ENCODE measurements around the gene BID.
"Not testable (repeated sequence)": the region's sequence is repeated elsewhere in the genome, so short reads cannot be mapped to it uniquely, and the experiment has no call there.

BID gene

DNA sequence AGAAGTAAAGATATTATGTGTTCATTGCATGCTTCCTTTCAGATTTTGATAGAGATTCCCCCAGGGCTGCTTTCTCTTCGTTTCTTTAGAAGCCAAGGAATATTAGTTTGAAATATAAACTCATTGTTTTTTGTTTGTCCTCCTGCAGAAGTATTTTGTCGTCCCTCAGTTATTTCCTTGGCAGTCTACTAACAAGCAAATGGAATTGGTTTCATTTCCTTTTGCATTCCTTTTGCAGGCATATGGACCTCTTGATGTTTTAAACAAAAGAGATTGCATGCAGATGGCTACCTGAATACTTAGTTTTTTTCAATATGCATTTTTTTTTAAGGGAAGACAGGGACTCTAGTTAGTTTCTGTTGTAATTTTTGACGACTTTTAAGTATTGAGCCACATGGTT is 73.5 kb downstream of the BID start:
- H3K27me3 ChIP-seq (ENCODE audit: control insufficient read depth, low read length), result no peaks in the 10 kb centered on the region
- H3K36me3 ChIP-seq (ENCODE audit: control insufficient read depth, low read length), result peaks cover 34% of the 10 kb centered on the region
- no peaks in the 10 kb centered on the region for H3K9me2 ChIP-seq (replicated peaks; ENCODE audit: control insufficient read depth, low read length)
- H3K27ac ChIP-seq (ENCODE audit: low read depth, low read length), result no peak overlapping the region
- TF ChIP-seq, protein P1, sequence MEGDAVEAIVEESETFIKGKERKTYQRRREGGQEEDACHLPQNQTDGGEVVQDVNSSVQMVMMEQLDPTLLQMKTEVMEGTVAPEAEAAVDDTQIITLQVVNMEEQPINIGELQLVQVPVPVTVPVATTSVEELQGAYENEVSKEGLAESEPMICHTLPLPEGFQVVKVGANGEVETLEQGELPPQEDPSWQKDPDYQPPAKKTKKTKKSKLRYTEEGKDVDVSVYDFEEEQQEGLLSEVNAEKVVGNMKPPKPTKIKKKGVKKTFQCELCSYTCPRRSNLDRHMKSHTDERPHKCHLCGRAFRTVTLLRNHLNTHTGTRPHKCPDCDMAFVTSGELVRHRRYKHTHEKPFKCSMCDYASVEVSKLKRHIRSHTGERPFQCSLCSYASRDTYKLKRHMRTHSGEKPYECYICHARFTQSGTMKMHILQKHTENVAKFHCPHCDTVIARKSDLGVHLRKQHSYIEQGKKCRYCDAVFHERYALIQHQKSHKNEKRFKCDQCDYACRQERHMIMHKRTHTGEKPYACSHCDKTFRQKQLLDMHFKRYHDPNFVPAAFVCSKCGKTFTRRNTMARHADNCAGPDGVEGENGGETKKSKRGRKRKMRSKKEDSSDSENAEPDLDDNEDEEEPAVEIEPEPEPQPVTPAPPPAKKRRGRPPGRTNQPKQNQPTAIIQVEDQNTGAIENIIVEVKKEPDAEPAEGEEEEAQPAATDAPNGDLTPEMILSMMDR (IDR thresholded peaks at IDR 0.05; ENCODE audit: low read depth, low read length, poor library complexity, severe bottlenecking), result no peak
- no peak for TF ChIP-seq EZH2phosphoT487 (IDR thresholded peaks at IDR 0.05; ENCODE audit: borderline replicate concordance, low read length)
- no peaks in the 10 kb centered on the region for H4K20me1 ChIP-seq (ENCODE audit: control insufficient read depth, insufficient read depth, low read depth, low read length)
- no peak overlapping the region for H3K4me2 ChIP-seq (ENCODE audit: low read length)
- no peaks in the 10 kb centered on the region for H3K79me2 ChIP-seq (ENCODE audit: control insufficient read depth, low read length)
- H3F3A ChIP-seq (ENCODE audit: control insufficient read depth, insufficient read depth), result no peaks in the 10 kb centered on the region; the same call in 1 of the 2 replicates
- no peaks in the 10 kb centered on the region for H3K9me3 ChIP-seq (ENCODE audit: control insufficient read depth, insufficient read depth, low read length)
- no peaks in the 10 kb centered on the region for H3K4me1 ChIP-seq (ENCODE audit: control insufficient read depth, low read length)
- H3K4me3 ChIP-seq (ENCODE audit: low read length), result no peak overlapping the region

DNA sequence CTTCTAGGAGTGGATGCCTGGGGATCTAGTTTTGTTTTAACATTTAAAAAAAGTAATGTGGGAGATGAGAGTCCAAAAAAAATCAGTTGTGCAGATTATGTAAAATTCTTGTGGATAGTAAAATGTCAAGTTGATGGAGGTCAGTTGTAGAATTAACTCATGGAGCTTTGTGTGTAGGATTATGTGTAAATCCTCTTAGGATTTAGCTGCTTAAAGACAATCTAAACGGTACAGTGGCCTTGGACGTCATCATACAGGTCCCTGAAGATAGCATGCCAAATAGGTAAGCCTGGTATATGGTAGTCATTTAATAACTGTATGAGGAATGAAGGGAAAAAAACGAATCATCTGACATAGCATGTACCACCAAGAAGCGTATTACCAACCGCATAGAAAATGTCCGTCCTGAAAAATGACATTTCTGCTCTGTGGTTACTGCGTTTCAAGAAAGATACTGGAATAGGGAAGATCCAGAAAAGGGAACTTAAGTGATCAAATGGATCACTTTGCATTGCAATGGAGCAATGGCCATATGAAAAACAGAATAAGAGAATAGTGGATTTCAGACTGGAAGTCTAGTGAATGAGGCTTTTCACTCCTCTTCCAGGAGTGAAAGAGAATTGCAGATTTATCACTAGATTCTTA is 74.5 kb downstream of the BID start:
- Histone ChIP-seq H3K9me3 (ENCODE audit: control insufficient read depth, insufficient read depth, low read length) (no peaks in the 10 kb centered on the region), H3K4me2 (ENCODE audit: low read length) (no peak overlapping the region), H3K36me3 (ENCODE audit: control insufficient read depth, low read length) (peaks cover 35% of the 10 kb centered on the region), H3F3A (ENCODE audit: control insufficient read depth, insufficient read depth) (no peaks in the 10 kb centered on the region; the same call in 1 of the 2 replicates), H3K9me2 (replicated peaks; ENCODE audit: control insufficient read depth, low read length) (no peaks in the 10 kb centered on the region), H3K4me3 (ENCODE audit: low read length) (no peak overlapping the region), H3K4me1 (ENCODE audit: control insufficient read depth, low read length) (no peaks in the 10 kb centered on the region), H4K20me1 (ENCODE audit: control insufficient read depth, insufficient read depth, low read depth, low read length) (no peaks in the 10 kb centered on the region), H3K79me2 (ENCODE audit: control insufficient read depth, low read length) (no peaks in the 10 kb centered on the region), H3K27me3 (ENCODE audit: control insufficient read depth, low read length) (no peaks in the 10 kb centered on the region), H3K27ac (ENCODE audit: low read depth, low read length) (no peak overlapping the region)
- TF ChIP-seq, protein P1 (IDR thresholded peaks at IDR 0.05; ENCODE audit: low read depth, low read length, poor library complexity, severe bottlenecking), result no peak
- no peak for TF ChIP-seq EZH2phosphoT487 (IDR thresholded peaks at IDR 0.05; ENCODE audit: borderline replicate concordance, low read length)

DNA sequence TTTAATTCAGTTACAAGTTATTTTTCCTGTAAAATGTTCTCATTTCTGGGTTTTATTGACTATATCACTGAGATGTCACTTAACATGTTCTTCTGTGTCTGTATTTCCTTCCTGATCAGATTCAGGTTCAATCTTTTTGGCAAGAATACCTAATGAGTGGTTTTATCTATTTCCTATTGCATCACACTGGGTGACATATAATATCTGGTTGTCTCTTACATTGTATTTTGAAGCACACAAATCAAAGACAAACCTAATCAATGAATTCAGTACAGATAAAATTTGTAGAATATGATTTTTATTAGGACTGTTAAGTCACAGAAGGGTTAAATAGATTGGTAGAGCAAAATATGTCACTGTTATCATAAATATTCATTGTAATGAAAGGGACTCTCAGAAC is 75.3 kb downstream of the BID start:
- H3K36me3 ChIP-seq (ENCODE audit: control insufficient read depth, low read length), result peaks cover 37% of the 10 kb centered on the region
- H3K4me2 ChIP-seq (ENCODE audit: low read length), result no peak overlapping the region
- H4K20me1 ChIP-seq (ENCODE audit: control insufficient read depth, insufficient read depth, low read depth, low read length), result no peaks in the 10 kb centered on the region
- H3K4me3 ChIP-seq (ENCODE audit: low read length), result no peak overlapping the region
- no peak overlapping the region for H3K27ac ChIP-seq (ENCODE audit: low read depth, low read length)
- no peaks in the 10 kb centered on the region for H3K9me3 ChIP-seq (ENCODE audit: control insufficient read depth, insufficient read depth, low read length)
- no peaks in the 10 kb centered on the region for H3K79me2 ChIP-seq (ENCODE audit: control insufficient read depth, low read length)
- H3K27me3 ChIP-seq (ENCODE audit: control insufficient read depth, low read length), result no peaks in the 10 kb centered on the region
- H3K9me2 ChIP-seq (replicated peaks; ENCODE audit: control insufficient read depth, low read length), result no peaks in the 10 kb centered on the region
- no peaks in the 10 kb centered on the region for H3K4me1 ChIP-seq (ENCODE audit: control insufficient read depth, low read length)
- no peak for TF ChIP-seq EZH2phosphoT487 (IDR thresholded peaks at IDR 0.05; ENCODE audit: borderline replicate concordance, low read length)
- TF ChIP-seq, protein P1 (IDR thresholded peaks at IDR 0.05; ENCODE audit: low read depth, low read length, poor library complexity, severe bottlenecking), result no peak
- no peaks in the 10 kb centered on the region; the same call in 1 of the 2 replicates for H3F3A ChIP-seq (ENCODE audit: control insufficient read depth, insufficient read depth)

DNA sequence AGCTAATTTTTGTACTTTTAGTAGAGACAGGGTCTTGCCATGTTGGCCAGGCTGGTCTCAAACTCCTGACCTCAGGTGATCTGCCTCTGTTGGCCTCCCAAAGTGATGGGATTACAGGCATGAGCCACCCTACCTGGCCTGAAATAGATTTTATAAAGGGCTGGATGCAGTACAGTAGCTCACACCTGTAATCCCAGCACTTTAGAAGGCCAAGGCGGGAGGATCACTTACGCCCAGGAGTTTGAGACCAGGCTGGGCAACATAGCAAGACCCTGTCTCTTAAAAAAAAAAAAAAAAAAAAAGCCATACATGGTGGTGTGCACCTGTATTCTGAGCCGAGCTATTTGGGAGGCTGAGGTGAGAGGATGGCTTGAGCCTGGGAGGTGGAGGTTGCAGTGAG is 76.0 kb downstream of the BID start:
- H3K27me3 ChIP-seq (ENCODE audit: control insufficient read depth, low read length); H3K79me2 ChIP-seq (ENCODE audit: control insufficient read depth, low read length); H3K4me1 ChIP-seq (ENCODE audit: control insufficient read depth, low read length); H3K9me3 ChIP-seq (ENCODE audit: control insufficient read depth, insufficient read depth, low read length); H3F3A ChIP-seq (ENCODE audit: control insufficient read depth, insufficient read depth); H3K4me2 ChIP-seq (ENCODE audit: low read length); H3K4me3 ChIP-seq (ENCODE audit: low read length); H4K20me1 ChIP-seq (ENCODE audit: control insufficient read depth, insufficient read depth, low read depth, low read length); H3K9me2 ChIP-seq (replicated peaks; ENCODE audit: control insufficient read depth, low read length); H3K27ac ChIP-seq (ENCODE audit: low read depth, low read length): not testable (repeated sequence)
- H3K36me3 ChIP-seq (ENCODE audit: control insufficient read depth, low read length), result peaks cover 31% of the 10 kb centered on the region

DNA sequence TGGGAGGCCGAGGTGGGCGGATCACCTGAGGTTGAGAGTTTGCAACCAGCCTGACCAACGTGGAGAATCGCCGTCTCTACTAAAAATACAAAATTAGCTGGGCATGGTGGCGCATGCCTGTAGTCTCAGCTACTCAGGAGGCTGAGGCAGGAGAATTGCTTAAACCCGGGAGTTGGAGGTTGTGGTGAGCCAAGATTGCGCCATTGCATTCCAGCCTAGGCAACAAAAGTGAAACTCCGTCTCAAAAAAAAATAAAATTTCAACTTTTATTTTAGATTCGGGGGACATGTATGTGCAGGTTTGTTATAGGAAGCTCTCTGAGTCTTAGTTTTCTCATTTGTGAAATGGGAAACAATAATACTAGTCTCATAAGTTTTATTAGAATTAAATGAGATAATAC is 77.1 kb downstream of the BID start:
- not testable (repeated sequence) for H3K79me2 ChIP-seq (ENCODE audit: control insufficient read depth, low read length); H3K9me2 ChIP-seq (replicated peaks; ENCODE audit: control insufficient read depth, low read length); H3K4me2 ChIP-seq (ENCODE audit: low read length); H3K27ac ChIP-seq (ENCODE audit: low read depth, low read length); H3F3A ChIP-seq (ENCODE audit: control insufficient read depth, insufficient read depth); H4K20me1 ChIP-seq (ENCODE audit: control insufficient read depth, insufficient read depth, low read depth, low read length); H3K4me1 ChIP-seq (ENCODE audit: control insufficient read depth, low read length); H3K9me3 ChIP-seq (ENCODE audit: control insufficient read depth, insufficient read depth, low read length); H3K4me3 ChIP-seq (ENCODE audit: low read length); H3K27me3 ChIP-seq (ENCODE audit: control insufficient read depth, low read length)
- H3K36me3 ChIP-seq (ENCODE audit: control insufficient read depth, low read length), result peaks cover 30% of the 10 kb centered on the region

All from DOHH2 (cell line).